H9 (cell line): ENCODE results near the gene DPM1. TPM values are rescaled to one million over a fixed set of nuclear protein-coding genes. Genes with fewer than 3 reads are reported as not detected.

Source experiments
- DNase-seq: peaks from one replicate; pipeline ENCODE4 v3.0.0-alpha.2; 2017
- H2AFZ ChIP-seq: one replicate; pipeline ENCODE4 v1.6.1; 2013; ENCODE audit warnings: mild to moderate bottlenecking, low read length, control low read depth, moderate library complexity
- H2AK5ac ChIP-seq: 2 replicates; pipeline ENCODE4 v1.6.1; 2013; ENCODE audit warnings: low read length, control low read depth, mixed read lengths; ENCODE audit not compliant: insufficient read length
- H2BK120ac ChIP-seq: one replicate; pipeline ENCODE4 v1.6.1; 2013; ENCODE audit warnings: low read depth, mild to moderate bottlenecking, low read length, control low read depth, inconsistent platforms; ENCODE audit not compliant: poor library complexity, severe bottlenecking
- H2BK12ac ChIP-seq: 2 replicates; pipeline ENCODE4 v1.6.1; 2013; ENCODE audit warnings: low read length, control low read depth, mixed read lengths, low read depth; ENCODE audit not compliant: insufficient read length
- H2BK15ac ChIP-seq: 2 replicates; pipeline ENCODE4 v1.6.1; 2013; ENCODE audit warnings: low read depth, low read length, control low read depth
- H2BK20ac ChIP-seq: one replicate; pipeline ENCODE4 v1.6.1; 2013; ENCODE audit warnings: low read depth, mild to moderate bottlenecking, low read length, control low read depth, inconsistent platforms; ENCODE audit not compliant: poor library complexity, severe bottlenecking
- H2BK5ac ChIP-seq: 2 replicates; pipeline ENCODE4 v1.6.1; 2013; ENCODE audit warnings: low read length, control low read depth, mixed read lengths; ENCODE audit not compliant: insufficient read length
- H3K14ac ChIP-seq: 2 replicates; pipeline ENCODE4 v1.6.1; 2013; ENCODE audit warnings: low read length, control low read depth; ENCODE audit not compliant: insufficient read depth
- H3K18ac ChIP-seq: 2 replicates; pipeline ENCODE4 v1.6.1; 2013; ENCODE audit warnings: low read depth, mild to moderate bottlenecking, mixed read lengths, low read length, control low read depth; ENCODE audit not compliant: insufficient read length
- H3K23ac ChIP-seq: 2 replicates; pipeline ENCODE4 v1.6.1; 2013; ENCODE audit warnings: low read length, control low read depth, mixed read lengths, low read depth; ENCODE audit not compliant: insufficient read length
- H3K23me2 ChIP-seq: 2 replicates; pipeline ENCODE4 v1.6.1; 2013; ENCODE audit warnings: low read depth, mild to moderate bottlenecking, mixed read lengths, low read length, control low read depth; ENCODE audit not compliant: insufficient read length, poor library complexity, severe bottlenecking
- H3K27ac ChIP-seq: 2 replicates; pipeline ENCODE4 v1.5.1; 2013; ENCODE audit warnings: low read length, control low read depth, mixed read lengths, low read depth; ENCODE audit not compliant: insufficient read length
- H3K27me3 ChIP-seq: 2 replicates; pipeline ENCODE4 v1.6.1; 2013; ENCODE audit warnings: low read length, control low read depth, inconsistent platforms; ENCODE audit not compliant: insufficient read depth
- H3K4ac ChIP-seq: 2 replicates; pipeline ENCODE4 v1.6.1; 2013; ENCODE audit warnings: low read depth, mild to moderate bottlenecking, control low read depth, inconsistent platforms, low read length, moderate library complexity
- H3K4me1 ChIP-seq: 2 replicates; pipeline ENCODE4 v1.6.1; 2013; ENCODE audit warnings: low read length, control low read depth, inconsistent platforms; ENCODE audit not compliant: insufficient read depth
- H3K4me2 ChIP-seq: 2 replicates; pipeline ENCODE4 v1.6.1; 2013; ENCODE audit warnings: low read length, control low read depth, mixed read lengths; ENCODE audit not compliant: insufficient read length, insufficient read depth
- H3K56ac ChIP-seq: 2 replicates; pipeline ENCODE4 v1.6.1; 2013; ENCODE audit warnings: low read depth, mild to moderate bottlenecking, mixed read lengths, low read length, control low read depth; ENCODE audit not compliant: insufficient read length
- H3K79me1 ChIP-seq: 2 replicates; pipeline ENCODE4 v1.6.1; 2013; ENCODE audit warnings: low read depth, mild to moderate bottlenecking, moderate library complexity, low read length, control low read depth, inconsistent platforms; ENCODE audit not compliant: insufficient read depth, poor library complexity, severe bottlenecking
- H3K79me2 ChIP-seq: 2 replicates; pipeline ENCODE4 v1.6.1; 2013; ENCODE audit warnings: low read length, control low read depth, inconsistent platforms; ENCODE audit not compliant: insufficient read depth
- H3K9ac ChIP-seq: 2 replicates; pipeline ENCODE4 v1.6.1; 2013; ENCODE audit warnings: low read length, control low read depth, mixed read lengths; ENCODE audit not compliant: insufficient read length; ENCODE audit errors: extremely low read depth
- H3K9me3 ChIP-seq: one replicate; pipeline ENCODE4 v1.6.1; 2013; ENCODE audit warnings: low read depth, low read length, inconsistent platforms; ENCODE audit not compliant: control insufficient read depth
- H3T11ph ChIP-seq: one replicate; pipeline ENCODE4 v1.6.1; 2013; ENCODE audit warnings: mild to moderate bottlenecking, low read length, control low read depth, inconsistent platforms
- H4K20me1 ChIP-seq: one replicate; pipeline ENCODE4 v1.6.1; 2013; ENCODE audit not compliant: control insufficient read depth, insufficient read length, insufficient read depth
- H4K5ac ChIP-seq: 2 replicates; pipeline ENCODE4 v1.6.1; 2013; ENCODE audit warnings: low read depth, mild to moderate bottlenecking, mixed read lengths, low read length, control low read depth; ENCODE audit not compliant: insufficient read length
- H4K8ac ChIP-seq: replicated peaks from 2 replicates; pipeline ENCODE4 v1.6.1; 2013; ENCODE audit warnings: low read length, control low read depth, mixed read lengths, low read depth; ENCODE audit not compliant: insufficient read length
- H4K91ac ChIP-seq: 2 replicates; pipeline ENCODE4 v1.6.1; 2013; ENCODE audit warnings: low read depth, mild to moderate bottlenecking, moderate library complexity, mixed read lengths, low read length, control low read depth; ENCODE audit not compliant: insufficient read length
- H3K27ac Mint-ChIP-seq, 3 experiments: 2 replicates in 2 of 3; 3 replicates in 1 of 3; pipeline ENCODE4 v1.8.0; 2020 to 2021; ENCODE audit warnings: mixed read lengths in 3 of 3, mild to moderate bottlenecking in 1 of 3, moderate library complexity in 1 of 3
- H3K27me3 Mint-ChIP-seq: 2 replicates; pipeline ENCODE4 v1.8.0; 2021; ENCODE audit warnings: low read depth, mild to moderate bottlenecking, moderate library complexity, mixed read lengths
- H3K36me3 Mint-ChIP-seq, 3 experiments: 2 replicates in 2 of 3; 3 replicates in 1 of 3; pipeline ENCODE4 v1.8.0; 2020 to 2021; ENCODE audit warnings: low read depth in 3 of 3, mixed read lengths in 3 of 3; ENCODE audit not compliant: insufficient read depth in 1 of 3
- H3K4me1 Mint-ChIP-seq, 2 experiments: 2 replicates each; pipeline ENCODE4 v1.8.0; 2020; ENCODE audit warnings: mixed read lengths in 2 of 2
- H3K4me3 Mint-ChIP-seq, 2 experiments: 2 replicates in 1 of 2; 3 replicates in 1 of 2; pipeline ENCODE4 v1.8.0; 2020 to 2021; ENCODE audit warnings: mild to moderate bottlenecking in 2 of 2, mixed read lengths in 2 of 2, moderate library complexity in 1 of 2
- H3K9me3 Mint-ChIP-seq, 2 experiments: 2 replicates in 1 of 2; 3 replicates in 1 of 2; pipeline ENCODE4 v1.8.0; 2020; ENCODE audit warnings: mild to moderate bottlenecking in 2 of 2, mixed read lengths in 2 of 2, moderate library complexity in 1 of 2
- CTCF ChIP-seq: fragments of 200-600 bp; sonication (generic); conservative IDR thresholded peaks from 3 replicates; pipeline ENCODE4 v1.8.0; 2021; ENCODE audit warnings: antibody characterized with exemption, mild to moderate bottlenecking
- WGBS: extraction: QIAGEN DNeasy Blood & Tissue Kit; methylation state at CpG from one replicate; pipeline ENCODE4 v1.1.7; 2013; ENCODE audit warnings: missing lambda C conversion rate, low lambda C conversion rate, mixed read lengths; ENCODE audit not compliant: insufficient read length; ENCODE audit errors: extremely low coverage; 5-methylcytosine and 5-hydroxymethylcytosine counted together
- total RNA-seq: library from RNA; stranded (reverse); gene quantifications from 2 replicates; pipeline ENCODE4 v1.2.1, GENCODE V29; 2021

Gene DPM1
- total RNA-seq, 1 experiment from 2014 or later, result 64.0 TPM

DNA sequence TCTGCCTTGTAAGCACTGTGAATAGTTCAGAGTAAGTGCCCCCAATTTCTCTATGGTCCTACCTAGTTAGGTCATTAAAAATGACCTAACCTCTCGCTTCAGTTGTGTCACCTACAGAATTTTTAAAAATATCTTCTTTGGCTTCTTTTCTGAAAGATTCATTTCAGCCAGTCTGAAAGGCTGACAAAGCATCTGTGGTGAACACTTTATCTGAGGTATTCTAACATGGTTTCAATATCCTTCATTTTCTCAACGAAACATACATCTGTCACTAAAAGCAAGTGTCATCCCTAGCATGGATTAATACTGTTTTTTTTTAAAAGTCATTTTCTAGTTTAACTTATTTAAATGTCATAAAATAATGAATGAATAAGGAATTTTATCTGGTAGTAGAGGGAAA is 5.1 kb downstream of the DPM1 start:
- no peak overlapping the region for H2BK120ac ChIP-seq
- no peak overlapping the region for H3K27ac ChIP-seq
- H3K27me3 ChIP-seq, result no peaks in the 10 kb centered on the region
- no peak overlapping the region for H2BK15ac ChIP-seq
- H2BK12ac ChIP-seq, result no peak overlapping the region
- no peak overlapping the region for H3K56ac ChIP-seq
- H2BK5ac ChIP-seq, result no peak overlapping the region
- H3K4me2 ChIP-seq, result no peak overlapping the region
- peaks cover 3% of the 10 kb centered on the region for H3K23me2 ChIP-seq
- H3K23ac ChIP-seq, result no peak overlapping the region
- Mint-ChIP-seq H3K4me3 (no peak overlapping the region), H3K27me3 (no peaks in the 10 kb centered on the region), H3K9me3 (no peaks in the 10 kb centered on the region; a peak in 1 of 5 replicates), H3K27ac (no peak overlapping the region), H3K36me3 (peaks cover 18 to 62% (median 56%) of the 10 kb centered on the region in 3 experiments; a peak in 6 of 7 replicates), H3K4me1 (peaks cover 10 to 19% of the 10 kb centered on the region in 2 experiments)
- H4K20me1 ChIP-seq, result no peaks in the 10 kb centered on the region
- TF ChIP-seq CTCF, result no peak
- H4K91ac ChIP-seq, result no peak overlapping the region
- H2AK5ac ChIP-seq, result no peak overlapping the region
- no peak overlapping the region for H4K8ac ChIP-seq
- H3K9ac ChIP-seq, result no peak overlapping the region
- no peak overlapping the region for H3K14ac ChIP-seq
- H4K5ac ChIP-seq, result no peak overlapping the region
- no peak overlapping the region for H3K4ac ChIP-seq
- peaks cover 3% of the 10 kb centered on the region for H3K79me1 ChIP-seq
- no peak overlapping the region for H3T11ph ChIP-seq
- DNase-seq, result no peak
- peaks cover 18% of the 10 kb centered on the region for H3K79me2 ChIP-seq
- H2BK20ac ChIP-seq, result no peak overlapping the region
- H3K4me1 ChIP-seq, result peaks cover 2% of the 10 kb centered on the region; the same call in 1 of the 2 replicates
- H2AFZ ChIP-seq, result no peak overlapping the region
- H3K9me3 ChIP-seq, result no peaks in the 10 kb centered on the region
- no CpG with 5 or more reads among the region's 2 CpGs for WGBS
- H3K18ac ChIP-seq, result no peak overlapping the region
